Eye (tissue), 1 donor: ENCODE measurements around the gene SPC24.
A peak's percentile ranks its signal among the peaks of the same experiment; 100 is the strongest.
"Not testable (repeated sequence)": the region's sequence is repeated elsewhere in the genome, so short reads cannot be mapped to it uniquely, and the experiment has no call there.

ENCODE experiments used
- DNase-seq: peaks from one replicate; pipeline ENCODE4 v3.0.0-alpha.2; 2015

SPC24 gene

GRCh38 chr19:11164296-11164695 lies 8.7 kb upstream of the SPC24 start:
- no peak for DNase-seq

DNA sequence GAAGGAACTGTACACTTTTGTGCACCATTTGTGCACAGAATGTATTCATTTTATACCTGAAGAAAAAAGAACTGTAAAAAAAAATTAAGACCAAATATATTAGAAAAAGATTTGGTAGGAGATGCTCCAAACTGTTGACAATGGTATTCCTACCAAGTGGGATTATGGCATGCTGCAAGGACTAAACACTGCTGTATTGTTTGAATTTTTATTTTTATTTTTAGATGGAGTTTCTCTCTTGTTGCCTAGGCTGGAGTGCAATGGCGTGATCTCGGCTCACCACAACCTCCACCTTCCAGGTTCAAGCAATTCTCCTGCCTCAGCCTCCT lies 4.8 kb upstream of the SPC24 start:
- not testable (repeated sequence) for DNase-seq

DNA sequence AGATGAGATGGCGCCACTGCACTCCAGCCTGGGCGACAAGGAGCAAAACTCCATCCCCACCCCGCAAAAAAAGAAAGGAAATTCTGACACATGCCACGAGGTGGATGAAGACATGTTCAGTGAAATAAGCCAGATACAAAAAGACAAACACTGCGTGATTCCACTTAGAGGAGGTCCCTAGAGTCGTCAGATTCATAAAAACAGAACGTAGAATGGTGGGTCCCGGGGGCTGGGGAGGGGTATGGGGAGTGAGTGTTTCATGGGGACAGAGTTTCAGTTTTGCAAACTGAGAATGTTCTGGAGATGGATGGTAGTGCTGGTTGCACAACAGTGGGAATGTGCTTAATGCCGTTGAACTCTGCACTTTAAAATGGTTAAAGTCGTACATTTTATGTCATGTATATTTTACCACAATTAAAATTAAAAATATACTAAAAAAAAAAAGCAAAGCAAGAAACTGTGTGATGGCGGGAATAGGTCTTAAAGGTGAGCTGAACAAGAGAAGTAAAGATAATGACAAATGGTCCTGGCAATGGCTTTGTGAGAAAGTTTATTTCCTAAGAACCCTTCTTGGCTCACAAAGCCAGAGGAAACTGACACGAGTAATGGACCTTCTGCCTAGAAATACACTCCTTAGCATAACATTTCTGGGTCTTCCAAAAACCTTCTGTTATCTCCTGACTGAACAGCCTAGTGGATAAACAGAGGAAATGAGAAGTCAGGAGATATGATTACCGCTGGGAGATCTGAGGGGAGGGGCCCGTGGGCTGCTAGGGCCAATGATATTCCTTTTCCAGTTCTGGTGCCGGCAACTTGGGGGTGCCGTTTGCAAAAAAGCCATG lies 4.2 kb upstream of the SPC24 start:
- no peak for DNase-seq

DNA sequence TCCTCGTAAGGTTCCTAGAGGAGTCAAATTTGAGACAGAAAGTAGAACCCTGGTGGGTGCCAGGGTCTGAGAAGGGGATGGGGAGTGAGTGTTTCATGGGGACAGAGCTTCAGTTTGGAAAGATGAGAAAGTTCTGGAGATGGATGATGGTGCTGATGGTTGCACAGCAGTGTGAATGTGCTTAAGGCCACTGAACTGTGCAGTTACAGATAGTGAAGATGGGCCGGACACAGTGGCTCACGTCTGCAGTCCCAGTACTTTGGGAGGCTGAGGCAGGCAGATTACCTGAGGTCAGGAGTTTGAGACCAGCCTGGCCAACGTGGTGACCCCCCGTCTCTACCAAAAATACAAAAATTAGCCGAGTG lies 917 bp downstream of the SPC24 start:
- DNase-seq: no peak

DNA sequence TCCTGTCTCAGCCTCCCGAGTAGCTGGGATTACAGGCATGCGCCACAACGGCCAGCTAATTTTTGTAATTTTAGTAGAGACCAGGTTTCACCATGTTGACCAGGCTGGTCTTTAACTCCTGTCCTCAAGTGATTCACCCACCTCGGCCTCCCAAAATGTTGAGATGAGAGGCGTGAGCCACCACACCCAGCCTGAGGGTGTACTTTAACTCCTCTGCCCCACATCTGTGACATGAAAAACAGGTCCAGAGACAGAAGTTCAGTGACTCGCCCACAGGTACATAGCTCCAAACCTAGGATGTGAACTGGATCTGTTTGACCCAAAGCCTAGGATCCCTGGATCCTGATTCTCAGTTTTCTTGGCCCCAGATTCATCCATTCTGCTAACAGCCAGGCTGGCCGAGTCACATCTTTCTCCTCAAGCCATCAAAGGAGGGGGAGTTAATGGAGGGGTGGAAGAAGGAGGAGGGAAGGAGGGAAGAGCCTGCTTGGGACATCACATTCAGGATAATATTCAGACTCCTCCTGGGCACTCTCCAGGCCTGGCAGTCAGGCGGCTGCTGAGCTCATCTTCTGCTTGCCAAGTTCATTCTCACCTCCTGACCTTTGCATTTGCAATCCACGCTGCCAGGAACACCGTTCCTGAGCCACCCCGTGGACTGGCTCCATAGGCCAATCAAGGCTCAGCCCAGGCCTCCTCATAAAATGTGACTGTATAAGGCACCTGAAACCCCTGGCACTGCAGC lies 3.1 kb downstream of the SPC24 start:
- DNase-seq: no peak

DNA sequence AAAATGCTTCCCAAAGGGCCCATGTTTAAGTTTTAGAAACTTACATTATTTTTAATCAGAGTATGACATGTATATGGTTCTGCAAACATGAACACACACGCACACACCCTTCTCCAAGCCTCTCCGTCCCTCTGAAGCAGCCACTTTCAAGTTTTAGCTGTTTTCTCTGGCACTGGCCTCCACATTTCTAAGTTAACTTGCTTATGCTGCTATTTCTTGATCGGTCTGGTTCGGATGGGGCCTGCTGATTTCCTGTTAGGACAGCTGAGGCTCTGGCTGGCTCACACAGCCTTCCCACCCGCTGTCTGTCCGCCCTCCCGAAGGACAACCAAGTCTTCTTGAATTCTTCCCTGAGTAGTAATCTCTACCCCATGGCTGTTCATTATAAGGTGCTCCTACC lies 4.4 kb downstream of the SPC24 start:
- DNase-seq: peak; percentile 44

- no peak for DNase-seq
Measured at GRCh38 chr19:11148001-11148400, 7.6 kb downstream of the SPC24 start.

- DNase-seq: no peak
Measured at GRCh38 chr19:11145536-11145924, 10.1 kb downstream of the SPC24 start.

DNA sequence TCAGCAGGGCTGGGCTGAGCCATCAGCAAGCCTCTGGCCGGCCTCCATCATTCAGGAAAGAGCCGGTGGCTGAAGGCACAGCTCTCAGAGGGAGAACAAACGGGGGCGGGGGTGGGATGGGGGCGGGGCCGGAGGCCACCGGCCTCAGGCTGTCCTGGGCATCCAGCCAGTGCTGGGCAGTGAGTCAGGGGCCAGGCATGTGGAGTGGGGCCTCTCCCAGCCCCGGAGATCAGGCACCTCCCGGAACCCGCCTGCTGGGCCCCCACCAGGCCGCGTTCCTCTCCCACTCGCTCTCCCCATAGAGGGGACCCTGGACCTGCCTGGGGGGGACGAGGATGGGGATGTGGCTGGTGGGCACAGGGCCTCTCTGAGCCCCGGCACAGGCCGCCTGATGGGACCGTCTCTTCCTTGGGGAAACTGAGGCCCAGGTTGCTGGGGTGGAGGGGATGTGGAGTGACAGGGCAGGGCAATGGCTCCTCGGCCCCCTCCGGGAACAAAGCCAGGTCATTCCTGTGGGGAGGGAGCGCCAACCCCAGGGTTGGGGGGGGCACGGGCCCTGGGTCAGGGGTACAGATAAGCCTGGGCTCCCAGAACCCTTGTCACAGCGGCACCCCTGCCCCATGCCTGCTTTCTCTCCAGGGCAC lies 12.9 kb downstream of the SPC24 start:
- DNase-seq: peak; percentile 71

GRCh38 chr19:11141937-11142527 lies 13.6 kb downstream of the SPC24 start:
- no peak for DNase-seq

GRCh38 chr19:11140896-11141295 lies 14.7 kb downstream of the SPC24 start:
- DNase-seq: no peak

GRCh38 chr19:11140023-11140538 lies 15.5 kb downstream of the SPC24 start:
- not testable (repeated sequence) for DNase-seq

GRCh38 chr19:11138601-11139300 lies 16.8 kb downstream of the SPC24 start:
- peak; percentile 74 for DNase-seq

DNA sequence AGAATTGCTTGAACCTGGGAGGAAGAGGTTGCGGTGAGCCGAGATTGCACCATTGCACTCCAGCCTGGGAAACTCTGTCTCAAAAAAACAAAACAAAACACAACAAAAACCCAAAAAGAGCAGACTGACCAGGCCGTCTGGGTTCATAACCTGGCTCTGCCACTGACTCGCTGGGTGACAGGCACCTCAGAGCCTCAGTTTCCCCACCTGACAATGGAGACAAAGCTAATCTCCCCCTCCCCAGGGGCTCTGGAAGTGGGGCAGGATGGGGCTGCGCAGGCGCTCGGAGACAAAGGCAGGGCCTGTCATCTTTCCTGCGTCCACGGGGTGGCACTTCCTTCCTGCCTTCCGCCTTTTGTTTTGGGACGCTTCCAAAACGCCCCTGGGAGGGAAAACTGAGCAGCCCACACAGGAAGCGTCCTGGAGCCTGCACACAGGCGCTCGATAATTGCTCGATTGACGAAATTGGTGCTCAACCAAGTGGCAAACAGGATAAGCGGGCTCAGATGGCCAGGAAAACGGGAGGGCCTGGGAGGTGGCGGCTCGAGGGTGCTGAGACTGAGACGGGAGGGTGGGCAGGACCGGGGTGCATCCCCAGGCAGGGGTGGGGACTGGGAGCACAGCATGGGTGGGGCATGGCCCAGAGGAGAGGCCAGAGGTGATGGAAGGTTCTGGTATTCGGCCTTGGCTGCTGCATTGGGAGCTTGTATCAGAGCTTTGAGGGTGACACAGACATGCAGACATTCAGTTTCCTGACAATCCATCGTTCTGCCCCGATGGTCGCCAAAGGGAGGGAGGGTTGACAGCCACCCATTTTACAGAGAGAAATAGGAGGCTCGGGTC lies 17.8 kb downstream of the SPC24 start:
- peak; percentile 97 for DNase-seq

DNA sequence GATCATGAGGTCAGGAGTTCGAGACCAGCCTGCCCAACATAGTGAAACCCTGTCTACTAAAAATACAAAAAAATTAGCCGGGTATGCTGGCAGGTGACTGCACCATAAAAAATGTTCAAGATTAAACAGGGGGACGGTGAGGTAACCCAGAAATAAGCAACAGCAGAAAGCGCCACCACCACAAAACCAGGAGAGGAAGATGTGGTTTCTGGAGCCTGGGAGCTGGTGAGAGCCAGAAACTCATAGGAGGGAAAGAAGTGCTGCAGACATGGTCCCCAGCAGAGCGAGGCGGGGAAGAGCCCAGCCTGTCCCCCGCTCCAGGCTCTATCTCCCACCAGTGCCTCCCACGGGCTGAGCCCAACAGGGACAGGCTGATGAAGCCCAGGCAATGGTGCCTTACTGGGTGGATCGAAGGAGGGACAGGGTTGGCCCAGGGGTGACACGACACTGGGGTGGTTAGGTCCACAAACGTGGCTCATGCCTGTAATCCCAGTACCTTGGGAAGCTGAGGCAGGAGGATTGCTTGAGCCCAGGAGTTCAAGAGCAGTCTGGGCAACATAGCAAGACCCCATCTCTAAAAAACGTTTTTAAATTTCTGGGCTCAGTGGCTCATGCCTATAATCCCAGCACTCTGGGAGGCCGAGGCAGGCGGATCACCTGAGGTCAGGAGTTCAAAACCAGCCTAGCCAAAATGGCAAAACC lies 19.0 kb downstream of the SPC24 start:
- no peak for DNase-seq

GRCh38 chr19:11131471-11131870 lies 24.1 kb downstream of the SPC24 start:
- no peak for DNase-seq

GRCh38 chr19:11130824-11131455 lies 24.6 kb downstream of the SPC24 start:
- DNase-seq: peak; percentile 83

GRCh38 chr19:11127905-11128304 lies 27.7 kb downstream of the SPC24 start:
- DNase-seq: no peak

GRCh38 chr19:11125994-11126685 lies 29.4 kb downstream of the SPC24 start:
- peak; percentile 91 for DNase-seq

DNA sequence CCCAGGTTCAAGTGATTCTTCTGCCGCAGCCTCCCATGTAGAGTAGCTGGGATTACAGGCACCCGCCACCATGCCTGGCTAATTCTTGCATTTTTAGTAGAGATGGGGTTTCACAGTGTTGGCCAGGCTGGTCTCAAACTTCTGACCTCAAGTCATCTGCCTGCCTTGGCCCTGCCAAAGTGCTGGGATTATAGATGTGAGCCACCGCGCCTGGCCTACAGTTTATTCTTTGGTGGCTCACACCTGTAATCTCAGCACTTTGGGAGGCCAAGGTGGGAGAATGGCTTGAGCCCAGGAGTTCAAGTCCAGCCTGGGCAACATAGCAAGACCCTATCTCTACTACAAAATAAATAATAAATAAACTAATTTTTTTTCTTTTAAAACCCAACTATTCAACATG lies 31.4 kb downstream of the SPC24 start:
- DNase-seq: not testable (repeated sequence)
